Psoas muscle (tissue), 8 donors: ENCODE measurements around the gene PRSS8. TPM values are rescaled to one million over a fixed set of nuclear protein-coding genes. Genes with fewer than 3 reads are reported as not detected.

Source experiments
- ATAC-seq, 4 donors: fragments of 200-7000 bp; cut with Tn5 transposase; one replicate each; pipeline ENCODE4 v1.9.1; 2020; ENCODE audit warnings: moderate library complexity in 3 of 4, mild to moderate bottlenecking in 2 of 4
- DNase-seq, 2 donors: peaks; one replicate each; pipeline ENCODE4 v3.0.0-alpha.2; 2020
- H3K27ac ChIP-seq: fragments of 200-600 bp; one replicate; pipeline ENCODE4 v1.8.0; 2022
- H3K27me3 ChIP-seq, 3 donors: fragments of 200-600 bp in 1 of 3; one replicate each; pipeline versions ENCODE4 v1.6.1 to v1.8.0; 2013 to 2022; ENCODE audit warnings: low read length in 2 of 3, mild to moderate bottlenecking in 2 of 3, moderate library complexity in 1 of 3; ENCODE audit not compliant: insufficient read depth in 3 of 3
- H3K36me3 ChIP-seq, 2 donors: fragments of 200-600 bp in 1 of 2; one replicate each; pipeline versions ENCODE4 v1.6.1 to v1.8.0; 2013 to 2022; ENCODE audit warnings: low read depth in 1 of 2, mild to moderate bottlenecking in 1 of 2, moderate library complexity in 1 of 2; ENCODE audit not compliant: insufficient read depth in 1 of 2
- H3K4me1 ChIP-seq: fragments of 200-600 bp; one replicate; pipeline ENCODE4 v1.8.0; 2022
- H3K4me3 ChIP-seq: fragments of 200-600 bp; one replicate; pipeline ENCODE4 v1.8.0; 2022; ENCODE audit warnings: mild to moderate bottlenecking
- H3K9me3 ChIP-seq: fragments of 200-600 bp; one replicate; pipeline ENCODE4 v1.8.0; 2022
- CTCF ChIP-seq: fragments of 200-600 bp; IDR thresholded peaks from one replicate; pipeline ENCODE4 v1.8.0; 2022; ENCODE audit warnings: antibody characterized with exemption
- WGBS, 3 donors: extraction: QIAGEN DNeasy Blood & Tissue Kit; methylation state at CpG; one replicate each; pipeline versions ENCODE4 v1.1.6 to v1.1.7; 2013; 5-methylcytosine and 5-hydroxymethylcytosine counted together
- intact Hi-C, 2 donors: fragments of 100-400 bp; cut with DNase I; formaldehyde crosslinking; loops; one replicate each; pipeline versions ENCODE4 v1.11.0 to v1.14.2; 2022
- polyA plus RNA-seq, 3 donors: library from polyadenylated mRNA; stranded (reverse); fragments of 200-250 nt; gene quantifications; one replicate each; pipeline ENCODE4 v1.2.3, GENCODE V29; 2013
- total RNA-seq, 4 donors: library from RNA; stranded (reverse); fragmentation: NEBNext Ultra II Directional in 2 of 4; extraction: Animal tissue kit (Norgen Biotek cat#: 25700) in 2 of 4; gene quantifications; one replicate each; pipeline versions ENCODE4 v1.2.1 to v1.2.4, GENCODE V29; 2021 to 2023
- donor health status: healthy with polysubstance abuse.
- donor health status: DM: no; HTN: no; CAD: no; lungs with moderate emphysema.
- donor health status: Bipolar disorder and iron deficiency.
- donor health status: healthy.
- donor health status: DM: yes; HTN: yes; CAD: no.
- donor health status: DM: no; HTN: no; CAD: no.
- donor health status: DM: no; HTN: no; CAD: no.
- donor health status: DM: yes; HTN: yes; CAD: no.

Gene PRSS8
- total and polyA plus RNA-seq, 7 donors = 0.07 to 0.22 TPM; not detected in 5

- ATAC-seq (peak in 1 of 4 donors; percentile 21), DNase-seq (peak in 1 of 2 donors; percentile 46)
- Histone ChIP-seq H3K4me1 (peaks cover 7% of the 10 kb centered on the region), H3K9me3 (no peaks in the 10 kb centered on the region), H3K4me3 (no peak overlapping the region), H3K27me3 (no peaks in the 10 kb centered on the region), H3K36me3 (peaks cover 4 to 83% of the 10 kb centered on the region in 2 donors), H3K27ac (no peak overlapping the region)
- TF ChIP-seq CTCF = no peak
- intact Hi-C loops = no loop called here
- 69 to 73% (median 72%) methylated on average over 16 of the region's 16 CpGs for WGBS, 3 donors
Observed at GRCh38 chr16:31084584-31085302, 50.8 kb downstream of the PRSS8 start.

GRCh38 chr16:31083981-31084380 lies 51.5 kb downstream of the PRSS8 start:
- no peak overlapping the region for H3K27ac ChIP-seq

GRCh38 chr16:31083556-31083955 lies 52.0 kb downstream of the PRSS8 start:
- intact Hi-C loops = no loop called here
- WGBS, 3 donors = 59 to 78% (median 62%) methylated on average over 5 of the region's 5 CpGs
- Histone ChIP-seq H3K4me3 (no peak overlapping the region), H3K9me3 (no peaks in the 10 kb centered on the region), H3K27me3 (no peaks in the 10 kb centered on the region), H3K4me1 (peaks cover 7% of the 10 kb centered on the region), H3K27ac (no peak overlapping the region), H3K36me3 (peaks cover 4 to 83% of the 10 kb centered on the region in 2 donors)
- ATAC-seq (no peak), DNase-seq (no peak)
- no peak for TF ChIP-seq CTCF

More at GRCh38 chr16:31083981-31084380, 51.5 kb downstream of the PRSS8 start:
- 48 to 67% (median 50%) methylated on average over 12 to 13 of the region's 13 CpGs for WGBS, 3 donors
- Histone ChIP-seq H3K9me3 (no peaks in the 10 kb centered on the region), H3K4me3 (no peak overlapping the region), H3K4me1 (peaks cover 7% of the 10 kb centered on the region), H3K27me3 (no peaks in the 10 kb centered on the region), H3K36me3 (peaks cover 4 to 83% of the 10 kb centered on the region in 2 donors)
- intact Hi-C loops = no loop called here
- TF ChIP-seq CTCF = no peak
- ATAC-seq (no peak), DNase-seq (peak in 1 of 2 donors; percentile 50)

GRCh38 chr16:31083081-31083480 lies 52.4 kb downstream of the PRSS8 start:
- no peak for TF ChIP-seq CTCF
- intact Hi-C loops = no loop called here
- H3K4me1 ChIP-seq = peaks cover 7% of the 10 kb centered on the region
- WGBS, 3 donors = 63 to 77% (median 64%) methylated on average over 8 to 9 of the region's 9 CpGs
- no peaks in the 10 kb centered on the region for H3K9me3 ChIP-seq
- ATAC-seq = no peak
- no peak overlapping the region for H3K27ac ChIP-seq
- no peak overlapping the region for H3K4me3 ChIP-seq
- DNase-seq = no peak
- H3K36me3 ChIP-seq = peaks cover 4 to 85% of the 10 kb centered on the region in 2 donors
- H3K27me3 ChIP-seq = no peaks in the 10 kb centered on the region
